Psoas muscle (tissue), 8 donors: Measurements from ENCODE around the gene DLX3. TPM values are rescaled to one million over a fixed set of nuclear protein-coding genes. Genes with fewer than 3 reads are reported as not detected.

Experiments used
- ATAC-seq, 4 donors: fragments of 200-7000 bp; cut with Tn5 transposase; one replicate each; pipeline ENCODE4 v1.9.1; 2020; ENCODE audit warnings: moderate library complexity in 3 of 4, mild to moderate bottlenecking in 2 of 4
- DNase-seq, 2 donors: peaks; one replicate each; pipeline ENCODE4 v3.0.0-alpha.2; 2020
- H3K27ac ChIP-seq: fragments of 200-600 bp; one replicate; pipeline ENCODE4 v1.8.0; 2022
- H3K27me3 ChIP-seq, 3 donors: fragments of 200-600 bp in 1 of 3; one replicate each; pipeline versions ENCODE4 v1.6.1 to v1.8.0; 2013 to 2022; ENCODE audit warnings: low read length in 2 of 3, mild to moderate bottlenecking in 2 of 3, moderate library complexity in 1 of 3; ENCODE audit not compliant: insufficient read depth in 3 of 3
- H3K36me3 ChIP-seq, 2 donors: fragments of 200-600 bp in 1 of 2; one replicate each; pipeline versions ENCODE4 v1.6.1 to v1.8.0; 2013 to 2022; ENCODE audit warnings: low read depth in 1 of 2, mild to moderate bottlenecking in 1 of 2, moderate library complexity in 1 of 2; ENCODE audit not compliant: insufficient read depth in 1 of 2
- H3K4me1 ChIP-seq: fragments of 200-600 bp; one replicate; pipeline ENCODE4 v1.8.0; 2022
- H3K4me3 ChIP-seq: fragments of 200-600 bp; one replicate; pipeline ENCODE4 v1.8.0; 2022; ENCODE audit warnings: mild to moderate bottlenecking
- H3K9me3 ChIP-seq: fragments of 200-600 bp; one replicate; pipeline ENCODE4 v1.8.0; 2022
- WGBS, 3 donors: extraction: QIAGEN DNeasy Blood & Tissue Kit; methylation state at CpG; one replicate each; pipeline versions ENCODE4 v1.1.6 to v1.1.7; 2013; 5-methylcytosine and 5-hydroxymethylcytosine counted together
- intact Hi-C, 2 donors: fragments of 100-400 bp; cut with DNase I; formaldehyde crosslinking; loops; one replicate each; pipeline versions ENCODE4 v1.11.0 to v1.14.2; 2022
- polyA plus RNA-seq, 3 donors: library from polyadenylated mRNA; stranded (reverse); fragments of 200-250 nt; gene quantifications; one replicate each; pipeline ENCODE4 v1.2.3, GENCODE V29; 2013
- total RNA-seq, 4 donors: library from RNA; stranded (reverse); fragmentation: NEBNext Ultra II Directional in 2 of 4; extraction: Animal tissue kit (Norgen Biotek cat#: 25700) in 2 of 4; gene quantifications; one replicate each; pipeline versions ENCODE4 v1.2.1 to v1.2.4, GENCODE V29; 2021 to 2023
- TF ChIP-seq, protein P1 (sequence below): fragments of 200-600 bp; IDR thresholded peaks from one replicate; pipeline ENCODE4 v1.8.0; 2022; ENCODE audit warnings: antibody characterized with exemption
- donor health status: healthy with polysubstance abuse.
- donor health status: DM: no; HTN: no; CAD: no; lungs with moderate emphysema.
- donor health status: Bipolar disorder and iron deficiency.
- donor health status: healthy.
- donor health status: DM: yes; HTN: yes; CAD: no.
- donor health status: DM: no; HTN: no; CAD: no.
- donor health status: DM: no; HTN: no; CAD: no.
- donor health status: DM: yes; HTN: yes; CAD: no.

The DLX3 gene
- total and polyA plus RNA-seq, 7 donors: 0.03 TPM; not detected in 6

DNA sequence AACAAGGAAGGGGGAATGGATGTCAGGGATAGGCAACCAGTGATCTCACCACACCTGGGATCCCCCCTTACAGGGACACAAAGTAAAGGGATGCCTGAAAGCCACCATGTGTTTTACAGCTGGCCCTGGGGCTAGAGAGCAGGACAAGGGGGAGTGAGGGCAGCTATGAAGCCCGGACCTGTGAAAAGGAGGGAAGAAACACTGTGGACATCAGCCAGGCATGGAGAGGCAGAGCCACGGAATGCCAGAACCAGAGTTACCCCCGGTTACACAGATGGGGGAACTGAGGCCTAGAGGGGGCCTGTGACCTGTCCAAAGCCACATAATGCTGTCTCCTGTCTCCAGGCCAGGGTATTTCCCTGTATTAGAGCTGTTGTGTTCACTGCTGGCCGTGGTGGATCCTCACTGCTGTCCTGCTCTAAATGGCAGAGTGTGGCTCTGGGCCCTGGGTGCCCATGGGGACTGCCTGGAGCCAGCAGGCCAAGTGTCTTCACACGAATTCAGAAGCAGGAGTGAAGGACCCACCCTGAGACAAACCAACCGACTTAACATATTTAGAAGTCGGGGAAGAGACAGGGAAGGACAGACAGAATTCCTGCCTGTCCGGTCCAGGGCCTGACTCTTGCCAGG is 31.1 kb upstream of the DLX3 start:
- ATAC-seq (no peak), DNase-seq (no peak)
- intact Hi-C loops: loop anchor here (2.0 kb wide), 2 partner anchors 31 to 61 kb away; partner anchors contain the start of gene ITGA3 (in 1 of the 2)
- TF ChIP-seq, protein P1, sequence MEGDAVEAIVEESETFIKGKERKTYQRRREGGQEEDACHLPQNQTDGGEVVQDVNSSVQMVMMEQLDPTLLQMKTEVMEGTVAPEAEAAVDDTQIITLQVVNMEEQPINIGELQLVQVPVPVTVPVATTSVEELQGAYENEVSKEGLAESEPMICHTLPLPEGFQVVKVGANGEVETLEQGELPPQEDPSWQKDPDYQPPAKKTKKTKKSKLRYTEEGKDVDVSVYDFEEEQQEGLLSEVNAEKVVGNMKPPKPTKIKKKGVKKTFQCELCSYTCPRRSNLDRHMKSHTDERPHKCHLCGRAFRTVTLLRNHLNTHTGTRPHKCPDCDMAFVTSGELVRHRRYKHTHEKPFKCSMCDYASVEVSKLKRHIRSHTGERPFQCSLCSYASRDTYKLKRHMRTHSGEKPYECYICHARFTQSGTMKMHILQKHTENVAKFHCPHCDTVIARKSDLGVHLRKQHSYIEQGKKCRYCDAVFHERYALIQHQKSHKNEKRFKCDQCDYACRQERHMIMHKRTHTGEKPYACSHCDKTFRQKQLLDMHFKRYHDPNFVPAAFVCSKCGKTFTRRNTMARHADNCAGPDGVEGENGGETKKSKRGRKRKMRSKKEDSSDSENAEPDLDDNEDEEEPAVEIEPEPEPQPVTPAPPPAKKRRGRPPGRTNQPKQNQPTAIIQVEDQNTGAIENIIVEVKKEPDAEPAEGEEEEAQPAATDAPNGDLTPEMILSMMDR: no peak
- Histone ChIP-seq H3K9me3 (no peaks in the 10 kb centered on the region), H3K27ac (no peak overlapping the region), H3K27me3 (peaks cover 0 to 17% (median 2%) of the 10 kb centered on the region in 3 donors), H3K4me1 (peaks cover 6% of the 10 kb centered on the region), H3K4me3 (no peak overlapping the region), H3K36me3 (no peaks in the 10 kb centered on the region)
- 57 to 67% (median 58%) methylated on average over 8 of the region's 8 CpGs for WGBS, 3 donors

DNA sequence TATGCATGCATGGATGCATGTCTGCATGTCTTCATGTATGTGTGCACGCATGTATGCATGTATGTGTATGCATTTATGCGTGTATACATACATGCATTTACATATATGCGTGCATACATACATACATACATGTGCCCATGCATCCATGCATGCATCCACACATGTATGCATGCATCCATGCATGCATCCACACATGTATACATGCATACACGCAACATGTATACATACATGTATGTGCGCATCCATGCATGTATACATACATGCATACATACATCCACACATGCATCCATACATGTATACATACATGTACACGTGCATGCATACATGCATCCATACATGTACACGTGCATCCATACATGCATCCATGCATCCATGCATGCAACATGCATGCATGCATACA is 29.8 kb upstream of the DLX3 start:
- intact Hi-C loops: no loop called here
- H3K27me3 ChIP-seq: peaks cover 0 to 17% (median 2%) of the 10 kb centered on the region in 3 donors
- ATAC-seq (no peak), DNase-seq (no peak)
- 38 to 57% (median 55%) methylated on average over 7 of the region's 7 CpGs for WGBS, 3 donors
- TF ChIP-seq, protein P1: no peak
- peaks cover 6% of the 10 kb centered on the region for H3K4me1 ChIP-seq
- no peaks in the 10 kb centered on the region for H3K36me3 ChIP-seq
- no peak overlapping the region for H3K27ac ChIP-seq
- H3K9me3 ChIP-seq: no peaks in the 10 kb centered on the region
- no peak overlapping the region for H3K4me3 ChIP-seq

DNA sequence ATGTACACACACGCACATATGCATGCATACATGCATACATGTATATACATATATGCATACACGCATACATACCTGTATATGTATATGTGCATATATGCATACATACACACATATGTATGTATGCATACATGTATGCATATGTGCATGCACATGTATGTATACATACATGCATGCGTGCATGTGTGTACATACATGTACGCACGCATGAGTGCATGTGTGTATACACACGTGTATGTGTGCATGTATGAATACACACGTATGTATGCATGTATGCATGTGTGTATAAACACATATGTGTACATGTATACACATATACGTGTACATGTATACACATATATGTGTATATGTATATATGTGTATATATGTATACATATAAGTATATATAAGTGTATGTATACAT is 28.5 kb upstream of the DLX3 start:
- TF ChIP-seq, protein P1: no peak
- H3K4me3 ChIP-seq: no peak overlapping the region
- no peaks in the 10 kb centered on the region for H3K9me3 ChIP-seq

DNA sequence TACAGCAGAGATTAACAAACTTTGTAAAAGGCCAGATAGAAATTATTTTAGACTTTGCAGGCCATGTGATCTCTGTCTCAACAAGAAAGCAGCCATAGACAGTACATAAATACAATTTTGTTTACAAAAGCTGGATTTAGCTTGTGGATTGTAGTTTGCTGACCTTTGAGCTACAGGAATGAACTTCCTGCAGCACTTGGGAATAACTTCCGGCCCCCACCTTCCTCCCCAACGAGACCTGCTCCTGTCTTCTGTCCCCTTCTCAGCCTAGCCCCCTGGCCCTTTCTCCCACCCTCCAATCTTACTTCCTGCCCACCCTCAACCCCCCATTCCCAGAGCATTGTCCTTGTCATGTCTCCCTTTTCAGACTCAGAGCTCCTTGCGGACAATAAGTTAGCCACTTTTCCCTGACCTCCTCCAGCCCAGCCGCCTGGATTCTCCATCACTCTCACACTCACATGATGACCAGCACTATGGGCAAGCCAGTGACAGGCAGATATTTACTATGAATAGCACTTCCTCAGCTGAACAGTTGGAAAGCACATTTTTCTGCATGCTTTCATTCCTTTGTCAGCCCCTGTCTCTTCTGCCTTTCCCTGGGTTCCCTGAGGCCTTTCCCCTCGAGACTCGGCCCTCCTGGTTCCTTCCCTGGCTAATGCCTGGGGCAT is 27.6 kb upstream of the DLX3 start:
- intact Hi-C loops: no loop called here
- TF ChIP-seq, protein P1: no peak
- ATAC-seq (no peak), DNase-seq (no peak)
- Histone ChIP-seq H3K36me3 (no peaks in the 10 kb centered on the region), H3K9me3 (no peaks in the 10 kb centered on the region), H3K4me1 (peaks cover 6% of the 10 kb centered on the region), H3K4me3 (no peak overlapping the region), H3K27me3 (peaks cover 0 to 6% (median 0%) of the 10 kb centered on the region in 3 donors), H3K27ac (no peak overlapping the region)
- WGBS, 3 donors: 61 to 69% (median 68%) methylated on average over 6 of the region's 6 CpGs

More for the DNA sequence above, 28.5 kb upstream of the DLX3 start:
- no peak overlapping the region for H3K27ac ChIP-seq
- peaks cover 0 to 13% (median 2%) of the 10 kb centered on the region in 3 donors for H3K27me3 ChIP-seq
- DNase-seq (no peak), ATAC-seq (no peak)
- intact Hi-C loops: no loop called here
- WGBS, 3 donors: 65 to 68% (median 65%) methylated on average over 8 of the region's 8 CpGs
- H3K36me3 ChIP-seq: no peaks in the 10 kb centered on the region
- H3K4me1 ChIP-seq: peaks cover 6% of the 10 kb centered on the region
